Ovary (tissue), 3 donors: ENCODE data around the gene CLDN11.

ENCODE experiments used
- CTCF ChIP-seq, 3 donors: fragments of 450-650 bp in 2 of 3; fragments of 200-600 bp in 1 of 3; IDR thresholded peaks; one replicate each; pipeline versions ENCODE4 v1.5.1 to v1.8.0; 2016 to 2022; ENCODE audit warnings: antibody characterized with exemption in 3 of 3, mild to moderate bottlenecking in 1 of 3
- POLR2A ChIP-seq: fragments of 450-650 bp; IDR thresholded peaks from one replicate; pipeline ENCODE4 v1.6.1; 2017; ENCODE audit warnings: antibody characterized with exemption, mild to moderate bottlenecking, moderate library complexity
- donor health status: DM: no; HTN: no; CAD: no.

GRCh38 chr3:170458285-170458684 lies 39.6 kb downstream of the CLDN11 start:
- TF ChIP-seq CTCF (IDR thresholded peaks at IDR 0.05) (no peak), POLR2A (no peak)
